Ureter (tissue), 1 donor: ENCODE results near the gene RAPGEF6. TPM values are rescaled to one million over a fixed set of nuclear protein-coding genes. Genes with fewer than 3 reads are reported as not detected.
"Not testable (repeated sequence)": the region's sequence is repeated elsewhere in the genome, so short reads cannot be mapped to it uniquely, and the experiment has no call there.

Source experiments
- DNase-seq: peaks from one replicate; pipeline ENCODE4 v3.0.0-alpha.2; 2020; ENCODE audit warnings: low spot score
- total RNA-seq: library from RNA; stranded (reverse); gene quantifications from one replicate; pipeline ENCODE4 v1.2.4, GENCODE V29; 2023
- donor health status: DM: yes; HTN: yes; CAD: no.

The RAPGEF6 gene
- total RNA-seq, 1 donor from 2014 or later: 30.7 TPM

DNA sequence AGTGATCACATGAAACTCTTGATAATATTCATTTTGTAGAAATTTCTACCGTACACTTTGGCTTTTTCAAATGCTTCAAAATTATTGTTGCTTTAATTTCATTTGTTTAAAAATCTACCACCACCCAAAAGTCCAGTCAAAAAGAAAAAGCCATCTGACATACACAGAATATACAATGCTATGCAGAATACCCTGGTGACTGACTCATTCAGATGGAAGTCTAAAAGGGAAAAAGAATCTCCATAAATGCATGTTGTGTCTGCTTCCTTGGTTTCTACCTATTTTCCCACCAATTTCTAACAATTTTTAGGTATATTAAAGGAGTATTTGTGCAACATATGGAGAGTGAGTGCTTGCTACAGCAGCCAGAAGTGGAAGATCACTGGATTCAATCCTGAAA is 9.3 kb upstream of the RAPGEF6 start:
- no peak for DNase-seq

DNA sequence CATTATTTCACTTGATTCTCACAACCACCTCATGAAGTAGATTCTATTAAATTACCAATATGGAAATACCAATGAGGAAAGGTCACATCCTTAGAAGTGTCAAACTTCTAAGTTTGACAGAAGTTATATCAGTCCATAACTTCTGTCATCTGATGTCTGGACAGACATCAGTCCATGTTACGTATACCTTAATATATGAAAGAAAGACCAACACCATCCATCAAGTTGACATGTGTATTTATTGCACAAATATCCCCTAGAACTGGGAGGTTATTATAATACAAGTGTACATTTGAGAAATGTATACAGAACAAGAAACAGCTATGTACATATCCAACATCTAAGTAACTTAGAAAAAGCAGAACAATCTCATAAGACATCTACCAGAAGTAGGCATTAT is 6.5 kb upstream of the RAPGEF6 start:
- DNase-seq: no peak

DNA sequence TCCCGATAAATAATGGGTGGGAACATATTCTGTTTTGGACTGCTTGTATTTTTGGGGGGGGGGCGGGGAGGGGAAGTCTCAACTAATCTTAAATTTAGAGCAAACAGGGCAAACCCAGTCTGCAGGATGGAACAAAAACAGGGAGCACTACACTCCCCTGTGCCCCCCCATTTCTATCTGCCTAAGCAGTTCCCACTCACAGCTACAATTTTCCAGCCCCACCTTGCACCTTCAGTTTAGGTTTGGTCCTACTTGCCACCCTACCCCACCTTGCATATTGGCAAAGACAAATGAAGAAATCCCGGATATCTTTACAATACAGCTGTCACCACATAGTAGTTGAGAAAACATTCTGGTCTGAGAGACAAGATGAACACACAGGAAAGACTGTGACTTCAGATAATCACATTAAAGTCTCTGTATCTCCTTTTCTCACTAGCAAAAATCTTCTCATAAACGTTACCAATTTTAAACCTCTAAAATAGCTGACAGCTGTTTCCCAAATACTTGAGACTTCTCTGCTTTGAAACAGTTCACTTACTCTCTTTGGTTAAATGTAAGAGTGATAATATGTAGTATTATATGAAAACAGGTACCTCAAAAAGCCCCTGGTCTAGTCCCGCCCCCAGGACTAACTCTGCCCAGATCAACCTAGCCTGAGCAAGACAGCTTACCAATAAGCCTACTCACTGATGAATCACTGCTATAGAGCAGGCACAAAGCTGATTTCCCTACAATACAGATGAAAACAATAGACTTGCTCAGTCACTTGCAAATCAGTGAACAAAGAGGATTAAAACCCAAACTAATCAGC is 5.2 kb upstream of the RAPGEF6 start:
- DNase-seq: no peak

DNA sequence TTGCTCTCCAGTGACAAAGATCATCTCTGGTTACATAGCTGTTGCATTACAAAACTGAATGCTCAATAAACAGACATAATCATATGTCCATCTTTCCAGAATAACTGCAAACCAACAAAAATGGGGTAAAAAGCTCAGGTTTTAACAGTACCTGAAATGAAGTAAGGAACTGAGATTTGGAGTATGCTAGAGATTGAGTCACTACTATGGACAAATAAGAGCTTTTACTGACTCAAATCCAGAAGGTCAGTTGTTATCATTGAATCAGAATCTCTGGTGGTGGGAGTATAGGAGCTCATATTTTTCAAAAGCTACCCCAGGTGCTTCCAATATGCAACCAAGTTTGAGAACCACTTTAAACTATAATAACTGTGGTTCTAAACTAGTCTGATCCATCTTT is 4.1 kb upstream of the RAPGEF6 start:
- no peak for DNase-seq

DNA sequence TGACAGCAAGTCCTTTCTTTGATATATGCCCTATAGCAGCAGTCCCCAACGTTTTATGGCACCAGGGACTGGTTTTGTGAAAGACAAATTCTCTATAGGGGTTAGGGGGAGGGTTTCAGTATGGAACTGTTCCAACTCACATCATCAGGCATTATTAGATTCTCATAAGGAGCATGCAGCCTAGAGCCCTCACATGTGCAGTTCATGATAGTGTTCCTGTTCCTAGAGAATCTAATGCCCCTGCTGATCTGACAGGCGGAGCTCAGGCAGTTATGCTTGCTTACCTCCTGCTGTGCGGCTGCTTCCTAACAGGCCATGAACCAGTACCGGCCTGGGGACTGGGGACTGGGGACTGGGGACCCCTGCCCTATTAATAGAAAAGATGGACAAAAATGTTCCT is 2.7 kb upstream of the RAPGEF6 start:
- no peak for DNase-seq

DNA sequence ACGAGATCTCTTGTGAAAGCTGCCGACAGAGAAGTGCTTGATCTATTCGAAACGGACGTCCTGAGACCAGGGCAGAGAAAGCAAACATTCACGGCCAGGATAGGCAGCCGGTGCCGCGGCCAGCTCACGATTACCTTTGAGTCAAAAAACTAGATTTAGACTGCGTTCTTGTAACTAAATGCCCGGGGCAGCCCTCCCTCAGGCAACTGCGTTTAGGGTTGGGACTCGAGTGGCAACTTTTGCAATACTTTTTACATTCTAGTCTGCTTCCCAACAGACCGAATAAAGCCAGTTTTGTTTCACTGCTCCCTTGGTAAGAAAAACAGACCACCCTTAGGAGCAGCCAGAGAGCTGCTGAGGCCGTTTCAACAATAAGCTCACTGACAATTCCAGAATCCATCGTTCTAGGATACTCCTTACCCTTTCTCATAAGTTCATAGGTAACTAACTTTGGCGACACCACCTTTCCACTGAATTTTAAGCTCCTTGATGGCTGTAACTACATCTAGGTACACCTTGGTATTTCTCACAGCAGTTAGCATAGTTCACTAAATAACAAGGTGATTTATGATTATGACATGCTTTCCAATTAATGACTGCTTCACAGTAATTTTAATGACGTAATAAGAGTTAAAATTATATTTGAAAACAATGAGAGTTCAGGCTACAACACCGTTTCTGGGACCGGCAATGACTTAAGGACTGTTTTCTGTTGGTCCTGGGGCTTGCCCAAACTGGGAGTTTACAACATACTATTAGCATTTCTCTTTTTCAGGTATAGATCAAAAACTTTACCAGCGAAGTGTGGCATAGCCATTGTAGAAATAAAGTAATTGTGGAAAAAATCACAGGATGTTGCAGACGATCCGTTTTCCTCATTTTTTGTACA is 899 bp upstream of the RAPGEF6 start:
- DNase-seq: no peak

DNA sequence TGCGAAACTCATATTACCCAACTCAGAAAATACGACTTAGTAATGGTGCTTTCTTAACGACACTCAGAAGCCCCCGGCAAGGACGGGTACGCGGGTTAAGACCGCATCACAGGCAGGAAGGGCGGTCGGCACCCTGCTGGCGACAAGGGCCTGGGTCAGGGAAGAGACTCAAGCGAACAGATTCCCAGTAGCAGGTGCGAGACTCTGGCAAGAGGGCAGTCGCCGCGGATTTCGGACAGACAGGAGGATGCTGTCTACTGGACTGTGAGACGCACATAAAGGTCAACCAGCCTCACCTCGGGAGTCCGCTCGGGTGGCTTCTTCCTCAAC is 398 bp downstream of the RAPGEF6 start:
- peak; percentile 64 for DNase-seq

DNA sequence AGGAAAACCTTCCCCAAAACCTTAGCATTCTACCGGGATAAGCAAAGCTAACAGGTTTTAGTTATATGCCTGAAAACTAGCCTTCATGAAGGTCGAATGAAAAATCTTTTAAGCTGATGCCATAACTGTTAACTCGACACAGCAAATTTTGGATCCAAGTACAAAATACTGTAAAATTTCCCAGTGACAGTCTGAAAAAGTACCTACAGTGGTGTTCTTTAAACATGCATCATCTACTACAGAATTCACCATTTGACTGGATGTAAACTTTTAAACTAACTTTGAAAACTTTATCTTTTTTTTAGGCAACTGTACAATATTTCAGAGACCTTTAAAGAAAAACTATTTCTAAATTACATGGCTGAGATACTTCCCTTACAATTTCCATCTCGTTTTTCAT is 791 bp downstream of the RAPGEF6 start:
- no peak for DNase-seq

DNA sequence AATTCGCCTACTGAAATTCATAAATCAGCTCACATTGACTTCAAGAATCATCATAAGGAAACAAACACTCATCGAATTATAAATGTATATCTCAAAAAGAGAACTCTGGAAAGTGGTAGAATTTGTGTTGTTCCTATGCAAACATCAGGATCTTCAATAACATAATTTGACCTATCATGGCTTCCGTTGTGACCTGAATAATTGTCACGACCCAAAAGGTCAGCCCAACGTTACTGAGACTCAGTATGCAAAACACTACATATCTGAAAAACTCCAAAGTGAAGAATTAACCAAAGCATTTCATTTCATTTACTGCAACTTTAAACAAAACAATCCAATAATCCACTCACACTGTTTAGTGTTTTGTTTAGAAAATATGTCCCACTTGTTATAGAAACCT is 1.2 kb downstream of the RAPGEF6 start:
- no peak for DNase-seq

DNA sequence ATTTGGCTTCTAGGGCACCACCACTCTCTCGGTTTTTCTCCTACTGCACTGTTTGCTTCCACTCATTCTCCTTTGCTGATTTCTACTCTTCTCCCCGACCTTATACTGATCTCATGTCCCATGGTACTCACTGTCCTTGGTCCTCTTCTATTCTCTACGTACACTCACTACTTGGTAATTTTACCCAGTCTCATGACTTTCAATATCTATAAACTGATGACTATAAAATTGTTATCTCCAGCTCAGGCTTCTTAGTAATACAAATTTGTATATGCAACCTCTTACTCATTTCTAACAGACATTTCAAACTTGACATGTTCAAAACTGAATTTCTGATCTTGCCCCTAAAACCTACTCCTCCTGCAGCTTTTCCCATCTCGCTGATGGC is 4.1 kb downstream of the RAPGEF6 start:
- no peak for DNase-seq

DNA sequence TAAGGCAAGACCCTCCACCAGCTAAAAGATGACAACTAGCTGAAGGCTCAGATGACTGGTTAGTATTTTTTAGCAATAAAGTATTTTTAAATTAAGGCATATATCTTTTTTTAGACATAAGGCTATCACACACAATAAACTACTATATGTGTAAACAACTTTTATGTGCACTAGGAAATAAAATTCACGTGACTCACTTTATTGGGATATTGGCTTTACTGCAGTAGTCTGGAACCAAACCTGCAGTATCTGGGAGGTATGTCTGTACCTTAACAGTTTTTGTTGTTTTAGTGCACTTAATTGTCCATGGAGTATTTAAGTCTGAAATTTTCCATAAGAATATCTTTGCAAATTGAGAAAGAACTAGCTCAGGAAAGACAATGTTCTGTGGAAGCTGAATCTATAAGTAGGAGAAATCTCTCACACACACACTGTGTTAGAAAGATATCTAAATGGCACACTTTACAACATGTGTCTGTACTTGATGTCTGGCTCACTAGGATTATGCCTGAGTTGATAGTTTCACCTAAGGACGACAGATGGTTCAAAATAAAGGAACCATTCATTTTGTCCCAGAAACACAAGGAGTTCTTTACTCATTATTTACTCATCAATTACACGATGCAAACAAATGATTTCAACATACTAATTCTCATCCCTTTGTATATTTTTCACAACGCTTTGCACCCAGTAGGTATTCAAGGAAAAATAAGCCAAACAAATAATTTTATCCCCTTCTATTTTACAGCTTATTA is 4.6 kb downstream of the RAPGEF6 start:
- DNase-seq: no peak

DNA sequence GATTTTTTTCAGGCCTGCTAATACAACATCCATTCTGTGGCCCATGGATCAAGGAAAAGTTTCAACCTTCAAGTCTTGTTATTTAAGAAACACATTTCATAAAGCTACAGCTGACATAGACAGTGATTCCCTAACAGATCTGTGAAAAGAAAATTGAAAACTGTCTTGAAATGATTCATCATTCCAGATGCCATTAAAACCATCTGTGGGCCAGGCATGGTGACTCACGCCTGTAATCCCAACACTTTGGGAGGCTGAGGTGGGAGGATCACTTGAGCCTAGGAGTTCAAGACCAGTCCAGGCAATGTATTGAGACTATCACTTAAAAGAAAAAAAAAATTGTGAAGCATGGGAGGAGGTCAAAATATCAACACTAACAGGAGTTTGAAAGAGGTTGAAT is 6.0 kb downstream of the RAPGEF6 start:
- no peak for DNase-seq

DNA sequence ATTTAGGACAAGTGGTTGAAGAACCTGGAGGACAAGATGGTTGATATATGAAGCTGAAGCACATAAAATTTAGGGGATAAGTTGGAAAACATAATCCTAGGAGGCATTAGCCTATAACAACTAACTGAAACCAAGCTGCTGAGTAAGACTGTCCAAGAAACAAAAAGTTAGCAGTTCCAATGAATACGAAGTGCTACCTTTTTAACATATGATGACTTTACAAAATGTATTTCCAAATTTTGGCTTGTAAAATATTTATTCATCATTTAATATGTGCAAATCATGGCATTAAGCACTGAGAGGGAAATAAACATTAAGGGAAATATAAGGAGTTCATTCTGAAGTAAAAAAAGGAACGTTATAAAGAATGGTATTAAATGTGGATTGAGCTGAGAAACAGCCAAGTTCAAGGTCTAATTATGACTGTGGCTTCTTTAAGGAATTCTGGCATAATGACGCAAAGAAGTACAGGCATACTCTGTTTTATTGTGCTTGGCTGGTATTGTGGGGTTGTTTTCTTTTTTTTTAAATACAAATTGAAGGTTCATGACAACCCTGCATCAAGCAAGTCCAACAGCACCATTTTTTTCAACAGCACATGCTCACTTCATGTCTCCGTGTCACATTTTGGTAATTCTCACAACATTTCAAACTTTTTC is 7.7 kb downstream of the RAPGEF6 start:
- DNase-seq: no peak

DNA sequence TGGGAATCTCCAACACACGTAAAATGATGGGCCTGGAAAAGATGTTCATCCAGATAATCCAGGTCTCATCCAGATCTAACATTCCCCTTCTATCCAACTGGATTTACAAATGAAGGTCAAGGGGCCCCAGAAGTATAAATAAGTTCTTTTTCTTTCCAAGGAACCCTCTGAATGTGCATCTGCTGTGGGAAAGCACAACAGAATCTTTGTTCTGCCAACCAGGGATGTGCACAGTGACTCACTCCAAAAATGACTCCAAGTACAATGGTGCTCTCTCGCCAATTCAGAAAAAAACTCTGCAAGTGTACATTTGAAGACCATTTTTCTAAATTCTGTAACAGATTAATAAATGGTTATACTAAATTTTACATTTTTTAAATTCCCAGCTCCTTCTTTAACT is 12.4 kb downstream of the RAPGEF6 start:
- no peak for DNase-seq

DNA sequence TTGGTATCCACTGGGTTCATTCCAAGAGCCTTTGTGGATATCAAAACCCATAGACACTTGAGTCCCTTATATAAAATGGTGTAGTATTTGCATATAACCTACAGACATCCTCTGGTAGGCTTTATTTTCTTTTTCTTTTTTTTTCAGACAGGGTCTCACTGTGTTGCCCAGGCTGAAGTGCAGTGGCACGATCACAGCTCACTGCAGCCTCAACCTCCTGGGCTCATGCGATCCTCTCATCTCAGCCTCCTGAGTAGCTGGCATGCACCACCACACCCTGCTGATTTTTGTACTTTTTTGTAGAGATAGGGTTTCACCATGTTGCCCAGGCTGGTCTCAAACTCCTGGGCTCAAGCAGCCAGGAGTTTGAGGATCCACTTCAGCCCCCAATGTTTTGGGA is 13.9 kb downstream of the RAPGEF6 start:
- not testable (repeated sequence) for DNase-seq

DNA sequence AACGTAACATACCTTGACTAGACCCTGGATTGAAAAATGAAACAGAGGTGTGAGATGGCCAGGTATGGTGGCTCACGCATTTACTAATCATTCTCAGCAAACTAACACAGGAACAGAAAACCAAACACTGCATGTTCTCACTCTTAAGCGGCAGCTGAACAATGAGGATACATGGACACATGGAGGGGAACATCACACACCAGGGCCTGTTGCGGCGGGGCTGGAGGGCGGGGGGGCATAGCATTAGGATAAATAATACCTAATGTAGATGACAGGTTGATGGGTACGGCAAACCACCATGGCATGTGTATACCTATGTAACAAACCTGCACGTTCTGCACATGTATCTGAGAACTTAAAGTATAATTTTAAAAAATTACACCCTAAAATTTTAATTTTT is 15.9 kb downstream of the RAPGEF6 start:
- DNase-seq: no peak

DNA sequence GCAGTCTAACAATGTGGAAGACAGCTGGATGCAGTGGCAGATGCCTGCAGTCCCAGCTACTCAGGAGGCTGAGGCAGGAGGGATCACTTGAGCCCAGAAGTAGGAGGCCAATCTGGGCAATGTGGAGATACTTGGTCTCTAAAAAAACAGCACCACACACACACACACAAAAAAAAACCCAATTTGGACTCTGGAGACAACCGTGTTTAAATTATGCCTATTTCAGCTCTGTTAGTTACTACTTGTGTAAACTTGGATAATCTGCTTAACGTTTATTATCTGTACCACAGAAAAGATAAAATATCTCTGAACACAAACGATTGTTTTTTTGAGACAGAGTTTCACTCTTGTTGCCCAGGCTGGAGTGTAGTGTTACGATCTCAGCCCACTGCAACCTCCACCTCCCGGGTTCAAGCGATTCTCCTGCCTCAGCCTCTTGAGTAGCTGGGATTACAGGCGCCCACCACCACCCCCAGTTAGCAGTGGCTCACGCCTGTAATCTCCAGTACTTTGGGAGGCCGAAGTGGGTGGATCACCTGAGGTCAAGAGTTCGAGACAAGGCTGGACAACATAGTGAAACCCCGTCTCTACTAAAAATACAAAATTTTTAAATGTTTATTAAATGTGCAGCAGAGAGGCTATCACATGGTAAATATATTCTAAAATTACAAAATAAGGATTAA is 17.7 kb downstream of the RAPGEF6 start:
- DNase-seq: no peak

DNA sequence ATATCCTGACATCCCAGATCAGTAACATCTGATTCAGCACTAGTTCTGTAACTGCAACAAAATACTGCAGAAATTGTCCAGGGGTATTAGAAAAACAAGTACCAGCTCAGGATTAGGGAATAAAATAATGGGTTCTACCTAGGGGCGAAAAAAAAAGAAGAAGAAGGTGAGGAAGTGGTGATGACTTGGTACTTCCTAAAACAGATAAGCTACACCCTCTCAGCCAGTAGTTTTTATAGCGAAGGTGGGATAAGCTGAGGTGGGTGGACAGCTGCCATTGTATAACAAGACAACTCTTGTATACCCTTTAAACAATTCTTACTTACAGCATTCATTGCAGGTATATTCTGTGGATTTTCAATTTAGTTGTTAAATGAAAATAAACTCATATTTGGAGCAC is 19.1 kb downstream of the RAPGEF6 start:
- no peak for DNase-seq

DNA sequence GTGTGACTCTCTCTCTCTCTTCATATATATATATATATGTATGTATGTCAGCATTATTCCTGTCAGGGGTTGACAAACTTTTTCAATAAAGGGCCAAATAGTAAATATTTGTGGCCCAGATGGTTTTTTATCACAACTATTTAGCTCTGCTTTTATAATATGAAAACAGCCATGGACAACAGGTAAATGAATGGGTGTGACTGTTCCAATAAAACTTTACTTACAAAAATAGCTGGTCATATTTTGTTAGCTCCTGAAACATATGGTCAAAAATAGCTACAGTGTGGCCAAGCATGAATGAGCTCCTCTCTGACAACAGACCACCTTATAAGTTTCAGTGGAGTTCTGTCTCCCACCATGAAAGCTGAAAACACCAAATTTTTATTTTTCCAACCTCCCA is 21.6 kb downstream of the RAPGEF6 start:
- no peak for DNase-seq

DNA sequence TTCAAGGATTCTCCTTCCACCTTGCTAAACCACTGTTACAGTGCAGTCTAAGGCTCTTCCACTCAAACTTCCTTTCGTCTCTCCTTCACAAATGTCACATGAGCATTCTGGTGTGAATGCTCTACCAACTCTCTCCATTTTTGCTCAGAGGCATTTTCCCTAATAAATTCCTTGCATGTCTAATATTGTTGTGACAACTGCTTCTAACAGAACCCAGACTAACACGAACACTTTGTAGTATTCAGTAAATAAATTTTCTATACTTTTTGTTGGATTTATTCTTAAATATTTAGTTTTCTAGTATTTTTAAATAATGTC is 24.0 kb downstream of the RAPGEF6 start:
- no peak for DNase-seq

DNA sequence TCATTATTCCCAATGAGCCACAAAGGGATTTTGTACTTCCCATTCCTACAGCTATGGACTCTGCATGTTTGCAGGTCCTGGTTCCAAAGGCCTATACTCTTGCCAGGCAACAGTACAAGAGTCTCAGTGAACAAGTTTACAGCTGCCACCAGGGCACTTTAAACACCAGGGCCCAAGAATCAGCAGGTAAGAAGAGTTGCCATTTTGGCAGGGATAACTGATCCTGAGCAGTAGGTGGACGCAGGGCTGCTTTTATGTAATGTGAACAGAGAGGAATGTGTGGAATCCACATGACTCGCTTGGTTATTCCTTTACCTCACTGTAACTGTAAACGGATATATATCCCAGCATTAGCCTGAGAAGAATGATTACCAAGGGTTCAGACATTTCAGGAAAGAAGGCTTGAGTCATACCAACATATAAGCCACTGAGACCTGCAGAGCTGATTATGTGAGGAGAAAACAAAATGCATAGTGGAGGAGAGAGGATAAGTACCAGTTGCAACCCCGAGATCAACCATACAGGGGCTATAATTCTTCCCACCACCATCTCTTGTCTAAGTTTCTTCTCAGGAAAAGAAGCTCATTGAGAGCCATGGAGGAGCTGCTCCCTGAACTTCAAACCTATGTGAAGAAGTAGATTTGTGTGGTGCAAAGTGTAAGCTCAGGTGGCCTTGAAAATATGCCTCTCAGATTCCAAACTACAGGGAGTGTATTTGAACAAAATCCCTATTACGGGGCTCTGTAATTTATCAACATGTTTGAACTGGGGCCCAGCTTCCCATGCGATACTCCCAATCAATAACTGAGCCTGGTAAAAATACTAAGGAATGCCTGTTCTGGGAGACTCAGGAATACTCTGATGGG is 24.6 kb downstream of the RAPGEF6 start:
- DNase-seq: no peak
